HepG2 (cell line): ENCODE data around the gene NFKB2. TPM values are rescaled to one million over a fixed set of nuclear protein-coding genes. Genes with fewer than 3 reads are reported as not detected.

ENCODE experiments used
- CAMTA2 ChIP-seq: sonication (generic); formaldehyde crosslinking; IDR thresholded peaks from 2 replicates; pipeline ENCODE4 v1.4.0; 2020; ENCODE audit warnings: mild to moderate bottlenecking, missing genetic modification reagents, borderline replicate concordance
- FOXA3 ChIP-seq: IDR thresholded peaks from 2 replicates; pipeline ENCODE4 v1.6.1; 2016; ENCODE audit warnings: missing genetic modification reagents, missing compliant biosample characterization
- FOXK1 ChIP-seq: sonication (generic); formaldehyde crosslinking; IDR thresholded peaks from 2 replicates; pipeline ENCODE4 v1.4.0; 2020; ENCODE audit warnings: low read depth, missing genetic modification reagents, borderline replicate concordance
- HINFP ChIP-seq: sonication (generic); formaldehyde crosslinking; IDR thresholded peaks from 2 replicates; pipeline ENCODE4 v1.4.0; 2020; ENCODE audit warnings: low read depth, mild to moderate bottlenecking, missing genetic modification reagents
- HOXA5 ChIP-seq: sonication (generic); formaldehyde crosslinking; IDR thresholded peaks from 2 replicates; pipeline ENCODE4 v1.4.0; 2020; ENCODE audit warnings: missing genetic modification reagents
- IRF2 ChIP-seq: IDR thresholded peaks from 2 replicates; pipeline ENCODE4 v1.6.1; 2018; ENCODE audit warnings: missing genetic modification reagents, missing compliant biosample characterization
- PAXIP1 ChIP-seq: sonication (generic); formaldehyde crosslinking; conservative IDR thresholded peaks from 2 replicates; pipeline ENCODE4 v1.4.0; 2020; ENCODE audit warnings: mild to moderate bottlenecking, missing genetic modification reagents, moderate library complexity
- PHF21A ChIP-seq: sonication (generic); formaldehyde crosslinking; IDR thresholded peaks from 2 replicates; pipeline ENCODE4 v1.5.0; 2020; ENCODE audit warnings: mild to moderate bottlenecking, missing genetic modification reagents
- RBAK ChIP-seq: sonication (generic); formaldehyde crosslinking; IDR thresholded peaks from 2 replicates; pipeline ENCODE4 v1.5.1; 2020; ENCODE audit warnings: mild to moderate bottlenecking, missing genetic modification reagents
- RNF2 ChIP-seq: fragments of 450-650 bp; conservative IDR thresholded peaks from 2 replicates; pipeline ENCODE4 v1.6.1; 2016; ENCODE audit warnings: low read depth
- SIN3A ChIP-seq: IDR thresholded peaks from 2 replicates; pipeline ENCODE4 v1.6.1; 2011; ENCODE audit warnings: low read depth, mild to moderate bottlenecking, control low read depth, low read length, borderline replicate concordance
- SKI ChIP-seq: fragments of 450-650 bp; IDR thresholded peaks from one replicate; pipeline ENCODE4 v1.6.1; 2018; ENCODE audit warnings: mild to moderate bottlenecking; ENCODE audit not compliant: partially characterized antibody
- SKIL ChIP-seq: sonication (generic); formaldehyde crosslinking; IDR thresholded peaks from 2 replicates; pipeline ENCODE4 v1.8.0; 2022; ENCODE audit warnings: missing genetic modification reagents, mild to moderate bottlenecking, moderate library complexity, borderline replicate concordance
- SRF ChIP-seq: IDR thresholded peaks from 2 replicates; pipeline ENCODE4 v1.6.1; 2011; ENCODE audit warnings: mild to moderate bottlenecking, low read depth, low read length, moderate library complexity
- SRSF1 ChIP-seq: fragments of 200-400 bp; formaldehyde crosslinking; optimal IDR thresholded peaks from 2 replicates; pipeline ENCODE3; 2017; ENCODE audit warnings: mild to moderate bottlenecking, low read depth, low read length, moderate library complexity
- TBX2 ChIP-seq: sonication (generic); formaldehyde crosslinking; IDR thresholded peaks from 2 replicates; pipeline ENCODE4 v1.5.0; 2020; ENCODE audit warnings: missing genetic modification reagents, mild to moderate bottlenecking, borderline replicate concordance
- XRCC5 ChIP-seq: fragments of 200-400 bp; formaldehyde crosslinking; optimal IDR thresholded peaks from 2 replicates; pipeline ENCODE3; 2017; ENCODE audit warnings: mild to moderate bottlenecking, low read length
- ZNF30 ChIP-seq: sonication (generic); formaldehyde crosslinking; IDR thresholded peaks from 2 replicates; pipeline ENCODE4 v1.5.0; 2020; ENCODE audit warnings: mild to moderate bottlenecking, missing genetic modification reagents
- ZNF432 ChIP-seq: sonication (generic); formaldehyde crosslinking; IDR thresholded peaks from 2 replicates; pipeline ENCODE4 v1.5.0; 2020; ENCODE audit warnings: missing genetic modification reagents, mild to moderate bottlenecking, borderline replicate concordance
- ZNF550 ChIP-seq: sonication (generic); formaldehyde crosslinking; IDR thresholded peaks from 2 replicates; pipeline ENCODE4 v1.4.0; 2020; ENCODE audit warnings: mild to moderate bottlenecking, missing genetic modification reagents, borderline replicate concordance
- ZNF766 ChIP-seq: sonication (generic); formaldehyde crosslinking; IDR thresholded peaks from 2 replicates; pipeline ENCODE4 v1.5.0; 2020; ENCODE audit warnings: missing genetic modification reagents, borderline replicate concordance
- ZNF772 ChIP-seq: sonication (generic); formaldehyde crosslinking; IDR thresholded peaks from 2 replicates; pipeline ENCODE4 v1.5.0; 2020; ENCODE audit warnings: mild to moderate bottlenecking, missing genetic modification reagents
- ZNF782 ChIP-seq: sonication (generic); formaldehyde crosslinking; IDR thresholded peaks from 2 replicates; pipeline ENCODE4 v1.4.0; 2020; ENCODE audit warnings: missing genetic modification reagents, mild to moderate bottlenecking, borderline replicate concordance
- polyA plus RNA-seq, 8 experiments: library from polyadenylated mRNA; depleted of rRNA in 3 of 8; stranded (reverse) in 7 of 8; unstranded in 1 of 8; fragments of >200 nt; fragmentation: Illumina TruSeq in 4 of 8; extraction: Trizol in 4 of 8; gene quantifications; 2 replicates each; pipeline versions ENCODE4 v1.2.1 to v1.2.3, GENCODE V29; 2011 to 2016; ENCODE audit warnings: low read depth in 4 of 8, missing spikeins in 1 of 8, mixed read lengths in 1 of 8; ENCODE audit not compliant: insufficient read depth in 1 of 8
- total RNA-seq, 5 experiments: library from RNA; depleted of rRNA; stranded (reverse); fragments of >200 nt; fragmentation: Illumina TruSeq; extraction: Trizol; gene quantifications; 2 replicates each; pipeline ENCODE4 v1.2.3, GENCODE V29; 2016; ENCODE audit warnings: low read depth in 1 of 5

The NFKB2 gene
- total and polyA plus RNA-seq, 2 of the 13 experiments (the other 11 are each of a cell fraction or from before 2014, with no cell fraction given): 7.7 to 12.5 TPM

- TF ChIP-seq PAXIP1 (CRISPR knock-in tag) (peak; percentile 27), ZNF782 (CRISPR knock-in tag) (peak; percentile 43; the same call in 1 of the 2 replicates), SRF (peak; percentile 19; the same call in 1 of the 2 replicates), CAMTA2 (CRISPR knock-in tag) (no peak), HINFP (CRISPR knock-in tag) (0 out of 2 replicates have a peak, but pooled peaks have one; percentile 17), ZNF766 (CRISPR knock-in tag) (peak; percentile 67; the same call in 1 of the 2 replicates), SIN3A (peak; percentile 85; the same call in 1 of the 2 replicates), PHF21A (peak; percentile 96), SKIL (no peak), ZNF550 (no peak), RNF2 (no peak), ZNF30 (CRISPR knock-in tag) (no peak), FOXA3 (CRISPR knock-in tag) (0 out of 2 replicates have a peak, but pooled peaks have one; percentile 6), ZNF432 (CRISPR knock-in tag) (no peak), XRCC5 (peak; percentile 64), HOXA5 (peak; percentile 80), FOXK1 (CRISPR knock-in tag) (peak; percentile 39; the same call in 1 of the 2 replicates), RBAK (CRISPR knock-in tag) (no peak), TBX2 (CRISPR knock-in tag) (peak; percentile 84), SRSF1 (peak; percentile 97), SKI (no peak), ZNF772 (0 out of 2 replicates have a peak, but pooled peaks have one; percentile 14), IRF2 (CRISPR knock-in tag) (peak; percentile 37)
Measured at GRCh38 chr10:102394079-102394800, 1.3 kb upstream of the NFKB2 start (continued).
